HepG2 (cell line): Measurements from ENCODE around the gene PARP2. TPM values are rescaled to one million over a fixed set of nuclear protein-coding genes. Genes with fewer than 3 reads are reported as not detected.

Experiments
- FOXA3 ChIP-seq: IDR thresholded peaks from 2 replicates; pipeline ENCODE4 v1.6.1; 2016; ENCODE audit warnings: missing genetic modification reagents, missing compliant biosample characterization
- KDM4B ChIP-seq: sonication (generic); formaldehyde crosslinking; IDR thresholded peaks from 2 replicates; pipeline ENCODE4 v1.4.0; 2020; ENCODE audit warnings: missing genetic modification reagents
- KIAA2018 ChIP-seq: sonication (generic); formaldehyde crosslinking; IDR thresholded peaks from 2 replicates; pipeline ENCODE4 v1.5.0; 2020; ENCODE audit warnings: mild to moderate bottlenecking, missing genetic modification reagents, borderline replicate concordance
- KLF16 ChIP-seq, 2 experiments: sonication (generic) in 1 of 2; formaldehyde crosslinking in 1 of 2; IDR thresholded peaks; 2 replicates each; pipeline versions ENCODE4 v1.6.1 to v1.8.0; 2016 to 2023; ENCODE audit warnings: missing genetic modification reagents in 2 of 2, missing compliant biosample characterization in 1 of 2
- MAZ ChIP-seq, 2 experiments: sonication (generic) in 1 of 2; formaldehyde crosslinking in 1 of 2; IDR thresholded peaks; 2 replicates each; pipeline versions ENCODE4 v1.5.0 to v1.6.1; 2012 to 2020; ENCODE audit warnings: low read depth in 2 of 2, mild to moderate bottlenecking in 2 of 2, borderline replicate concordance in 1 of 2, improper control_type of control experiment in 1 of 2, low read length in 1 of 2, missing genetic modification reagents in 1 of 2, moderate library complexity in 1 of 2
- MBNL3 ChIP-seq: fragments of 250-450 bp; sonication (Bioruptor Pico); conservative IDR thresholded peaks from 2 replicates; pipeline ENCODE4 v1.8.0; 2022; ENCODE audit warnings: mild to moderate bottlenecking, inconsistent platforms
- MEF2D ChIP-seq: sonication (generic); formaldehyde crosslinking; IDR thresholded peaks from 2 replicates; pipeline ENCODE4 v1.5.1; 2020; ENCODE audit warnings: mild to moderate bottlenecking, missing genetic modification reagents
- NR2C2 ChIP-seq: sonication (generic); formaldehyde crosslinking; IDR thresholded peaks from 2 replicates; pipeline ENCODE4 v1.4.0; 2020; ENCODE audit warnings: missing genetic modification reagents, mild to moderate bottlenecking, moderate library complexity, borderline replicate concordance
- POLR2AphosphoS5 ChIP-seq: IDR thresholded peaks from 2 replicates; pipeline ENCODE4 v1.6.1; 2012; ENCODE audit warnings: low read depth, low read length
- RXRB ChIP-seq: IDR thresholded peaks from 2 replicates; pipeline ENCODE4 v1.6.1; 2016; ENCODE audit warnings: borderline replicate concordance, missing genetic modification reagents, missing compliant biosample characterization
- SMYD3 ChIP-seq: sonication (generic); formaldehyde crosslinking; IDR thresholded peaks from 2 replicates; pipeline ENCODE4 v1.8.1; 2023; ENCODE audit warnings: mild to moderate bottlenecking, missing genetic modification reagents
- TARDBP ChIP-seq: sonication (generic); formaldehyde crosslinking; IDR thresholded peaks from 2 replicates; pipeline ENCODE4 v1.8.0; 2022; ENCODE audit warnings: mild to moderate bottlenecking, missing genetic modification reagents
- TCF12 ChIP-seq, 2 experiments: fragments of 450-650 bp in 1 of 2; sonication (generic) in 1 of 2; formaldehyde crosslinking in 1 of 2; IDR thresholded peaks; 2 replicates each; pipeline versions ENCODE4 v1.6.1 to v1.8.0; 2017 to 2022; ENCODE audit warnings: antibody characterized with exemption in 1 of 2, mild to moderate bottlenecking in 1 of 2, missing genetic modification reagents in 1 of 2, moderate library complexity in 1 of 2
- TEAD2 ChIP-seq: sonication (generic); formaldehyde crosslinking; IDR thresholded peaks from 2 replicates; pipeline ENCODE4 v1.9.0; 2021; ENCODE audit warnings: missing genetic modification reagents
- ZNF205 ChIP-seq: IDR thresholded peaks from 2 replicates; pipeline ENCODE4 v1.6.1; 2018; ENCODE audit warnings: missing biosample characterization, missing genetic modification reagents
- ZNF441 ChIP-seq: sonication (generic); formaldehyde crosslinking; IDR thresholded peaks from 2 replicates; pipeline ENCODE4 v1.7.0; 2021; ENCODE audit warnings: missing genetic modification reagents, borderline replicate concordance
- ZNF460 ChIP-seq: sonication (generic); formaldehyde crosslinking; IDR thresholded peaks from 2 replicates; pipeline ENCODE4 v1.5.1; 2020; ENCODE audit warnings: missing genetic modification reagents, mild to moderate bottlenecking, borderline replicate concordance
- ZNF776 ChIP-seq: sonication (generic); formaldehyde crosslinking; IDR thresholded peaks from 2 replicates; pipeline ENCODE4 v1.4.0; 2020; ENCODE audit warnings: mild to moderate bottlenecking, missing genetic modification reagents
- ZSCAN31 ChIP-seq: sonication (generic); formaldehyde crosslinking; IDR thresholded peaks from 2 replicates; pipeline ENCODE4 v1.5.0; 2020; ENCODE audit warnings: low read depth, mild to moderate bottlenecking, missing genetic modification reagents
- polyA plus RNA-seq, 8 experiments: library from polyadenylated mRNA; depleted of rRNA in 3 of 8; stranded (reverse) in 7 of 8; unstranded in 1 of 8; fragments of >200 nt; fragmentation: Illumina TruSeq in 4 of 8; extraction: Trizol in 4 of 8; gene quantifications; 2 replicates each; pipeline versions ENCODE4 v1.2.1 to v1.2.3, GENCODE V29; 2011 to 2016; ENCODE audit warnings: low read depth in 4 of 8, missing spikeins in 1 of 8, mixed read lengths in 1 of 8; ENCODE audit not compliant: insufficient read depth in 1 of 8
- total RNA-seq, 5 experiments: library from RNA; depleted of rRNA; stranded (reverse); fragments of >200 nt; fragmentation: Illumina TruSeq; extraction: Trizol; gene quantifications; 2 replicates each; pipeline ENCODE4 v1.2.3, GENCODE V29; 2016; ENCODE audit warnings: low read depth in 1 of 5
- TF ChIP-seq, protein P1 (sequence below): sonication (generic); formaldehyde crosslinking; IDR thresholded peaks from 2 replicates; pipeline ENCODE4 v1.8.0; 2022; ENCODE audit warnings: mild to moderate bottlenecking, missing genetic modification reagents, borderline replicate concordance

PARP2 gene
- total and polyA plus RNA-seq, 2 of the 13 experiments (the other 11 are each of a cell fraction or from before 2014, with no cell fraction given) = 37.3 to 38.4 TPM

DNA sequence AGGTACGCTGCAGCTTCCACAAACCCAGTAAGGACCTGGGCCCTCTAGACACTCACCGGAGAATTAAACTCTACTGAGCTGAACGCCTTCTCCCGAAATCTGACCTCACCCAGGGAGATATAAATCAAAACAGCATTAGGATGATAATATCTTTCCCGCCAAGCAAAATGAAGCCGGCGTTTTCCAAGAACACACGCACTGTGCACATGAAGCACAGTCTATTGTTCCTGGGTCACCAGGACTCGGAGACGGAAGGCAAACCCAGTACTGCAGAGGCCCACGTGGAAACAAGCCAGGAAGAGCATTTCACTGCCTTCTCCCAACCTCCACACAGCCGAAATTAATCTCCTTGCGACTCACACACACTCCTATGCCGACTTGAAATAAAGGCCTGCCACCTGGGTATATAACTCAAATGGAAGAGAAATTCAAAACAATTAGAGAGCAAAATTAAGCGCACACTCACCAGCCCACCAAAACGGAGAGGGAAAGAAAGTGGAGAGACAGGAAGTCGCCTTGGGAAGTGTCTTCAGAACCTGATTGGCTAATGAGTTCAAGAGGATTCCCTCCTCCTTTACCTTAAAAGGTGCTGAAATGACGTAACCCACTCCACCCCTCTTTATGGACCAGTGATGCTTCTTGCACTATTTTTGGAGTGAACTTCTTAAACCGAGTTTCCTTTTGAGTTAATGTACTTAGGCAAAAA is 10.5 kb upstream of the PARP2 start, which contains the start of gene CCNB1IP1 (continued):
- no peak for TF ChIP-seq KIAA2018 (CRISPR knock-in tag)
- TF ChIP-seq, protein P1, sequence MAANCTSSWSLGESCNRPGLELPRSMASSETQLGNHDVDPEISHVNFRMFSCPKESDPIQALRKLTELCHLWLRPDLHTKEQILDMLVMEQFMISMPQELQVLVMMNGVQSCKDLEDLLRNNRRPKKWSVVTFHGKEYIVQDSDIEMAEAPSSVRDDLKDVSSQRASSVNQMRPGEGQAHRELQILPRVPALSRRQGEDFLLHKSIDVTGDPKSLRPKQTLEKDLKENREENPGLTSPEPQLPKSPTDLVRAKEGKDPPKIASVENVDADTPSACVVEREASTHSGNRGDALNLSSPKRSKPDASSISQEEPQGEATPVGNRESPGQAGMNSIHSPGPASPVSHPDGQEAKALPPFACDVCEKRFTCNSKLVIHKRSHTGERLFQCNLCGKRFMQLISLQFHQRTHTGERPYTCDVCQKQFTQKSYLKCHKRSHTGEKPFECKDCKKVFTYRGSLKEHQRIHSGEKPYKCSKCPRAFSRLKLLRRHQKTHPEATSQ (CRISPR knock-in tag) = no peak; the same call in 1 of the 2 replicates
- TF ChIP-seq ZNF205 (CRISPR knock-in tag) = no peak
- peak; percentile 20; the same call in 1 of the 2 replicates for TF ChIP-seq TARDBP (CRISPR knock-in tag)
- TF ChIP-seq TCF12 (IDR thresholded peaks at IDR 0.05) = no peak
- no peak for TF ChIP-seq TCF12 (CRISPR knock-in tag; IDR thresholded peaks at IDR 0.05)
- TF ChIP-seq NR2C2 (CRISPR knock-in tag) = no peak; the same call in none of the 2 replicates
- no peak for TF ChIP-seq KDM4B (CRISPR knock-in tag)
- TF ChIP-seq MAZ (IDR thresholded peaks at IDR 0.05; ENCODE audit: borderline replicate concordance, low read depth, low read length) = no peak
- TF ChIP-seq MAZ (CRISPR knock-in tag; IDR thresholded peaks at IDR 0.05; ENCODE audit: low read depth) = peak; percentile 23; the same call in 1 of the 2 replicates
- TF ChIP-seq TEAD2 (CRISPR knock-in tag) = no peak
- TF ChIP-seq RXRB (CRISPR knock-in tag) = peak; percentile 19
- no peak for TF ChIP-seq ZNF776 (CRISPR knock-in tag)
- TF ChIP-seq ZSCAN31 (CRISPR knock-in tag) = no peak
- TF ChIP-seq MEF2D (CRISPR knock-in tag) = peak; percentile 94; the same call in 1 of the 2 replicates
- no peak for TF ChIP-seq SMYD3 (CRISPR knock-in tag)
- TF ChIP-seq ZNF460 (CRISPR knock-in tag) = no peak
- no peak for TF ChIP-seq FOXA3
- TF ChIP-seq MBNL3 (CRISPR knock-in tag) = no peak
- no peak; the same call in 1 of the 2 replicates for TF ChIP-seq ZNF441
- TF ChIP-seq POLR2AphosphoS5 = peak; percentile 98
- TF ChIP-seq KLF16 (CRISPR knock-in tag; IDR thresholded peaks at IDR 0.05) = no peak; a peak in 1 of 4 replicates
